H1 (cell line): ENCODE measurements around the gene RNF168. TPM values are rescaled to one million over a fixed set of nuclear protein-coding genes. Genes with fewer than 3 reads are reported as not detected.

Experiments
- CTCF ChIA-PET: fragments of 300-600 bp; sonication (Branson Sonifier 250); formaldehyde crosslinking; loops from one replicate; lab custom pipeline; 2021; ENCODE audit not compliant: partially characterized antibody; lab: Charles Lee
- POLR2A ChIA-PET: fragments of 300-600 bp; sonication (Branson Sonifier 250); formaldehyde crosslinking; loops from one replicate; lab custom pipeline; 2021; ENCODE audit warnings: inconsistent platforms; ENCODE audit not compliant: partially characterized antibody; lab: Charles Lee
- DNase-seq, 2 experiments: peaks; one replicate each; pipeline versions ENCODE4 v3.0.0 to v3.0.0-alpha.2; 2010 to 2022; ENCODE audit warnings: low spot score in 2 of 2, low read depth in 1 of 2, mixed read lengths in 1 of 2
- FAIRE-seq: peaks from 2 replicates; lab custom pipeline; 2011; peaks lifted over from hg19 to GRCh38; lab: Jason Lieb, UNC
- H2AFZ ChIP-seq: 2 replicates; pipeline ENCODE4 v1.8.1; 2012; ENCODE audit warnings: low read length, inconsistent platforms
- H2AK5ac ChIP-seq: 2 replicates; pipeline ENCODE4 v1.6.1; 2013; ENCODE audit warnings: low read depth, low read length
- H2BK120ac ChIP-seq: replicated peaks from 2 replicates; pipeline ENCODE3; 2013; ENCODE audit warnings: low read depth, low read length, inconsistent platforms
- H2BK12ac ChIP-seq: 2 replicates; pipeline ENCODE4 v1.6.1; 2013; ENCODE audit warnings: low read depth, low read length
- H2BK15ac ChIP-seq: 2 replicates; pipeline ENCODE4 v1.6.1; 2013; ENCODE audit warnings: low read length
- H2BK20ac ChIP-seq: 2 replicates; pipeline ENCODE4 v1.6.1; 2013; ENCODE audit warnings: low read length
- H2BK5ac ChIP-seq: 2 replicates; pipeline ENCODE4 v1.6.1; 2013; ENCODE audit warnings: low read depth, low read length
- H3K14ac ChIP-seq: 2 replicates; pipeline ENCODE4 v1.6.1; 2013; ENCODE audit warnings: inconsistent platforms; ENCODE audit not compliant: insufficient read length
- H3K18ac ChIP-seq: 2 replicates; pipeline ENCODE4 v1.6.1; 2013; ENCODE audit warnings: low read length; ENCODE audit errors: extremely low read depth
- H3K23ac ChIP-seq: 2 replicates; pipeline ENCODE4 v1.6.1; 2013; ENCODE audit warnings: inconsistent platforms; ENCODE audit not compliant: insufficient read length
- H3K23me2 ChIP-seq: 2 replicates; pipeline ENCODE4 v1.6.1; 2013; ENCODE audit warnings: low read depth, low read length
- H3K27ac ChIP-seq: 2 replicates; pipeline ENCODE4 v1.6.1; 2011; ENCODE audit warnings: low read depth, low read length, inconsistent platforms
- H3K27me3 ChIP-seq, 4 experiments: replicated peaks in 1 of 4; 1 replicate in 1 of 4; 2 replicates in 3 of 4; pipeline versions ENCODE4 v1.6.1 to v1.8.1; 2011 to 2013; ENCODE audit warnings: low read length in 3 of 4, mild to moderate bottlenecking in 3 of 4, inconsistent platforms in 2 of 4, mixed read lengths in 2 of 4, moderate library complexity in 1 of 4; ENCODE audit not compliant: control insufficient read depth in 3 of 4, insufficient read depth in 3 of 4; ENCODE audit errors: extremely low read depth in 1 of 4
- H3K36me3 ChIP-seq, 4 experiments: 2 replicates each; pipeline versions ENCODE4 v1.6.1 to v1.8.1; 2011 to 2013; ENCODE audit warnings: mild to moderate bottlenecking in 4 of 4, low read length in 3 of 4, moderate library complexity in 2 of 4, control low read depth in 1 of 4, inconsistent platforms in 1 of 4; ENCODE audit not compliant: insufficient read depth in 4 of 4, control insufficient read depth in 2 of 4
- H3K4ac ChIP-seq: replicated peaks from 2 replicates; pipeline ENCODE3; 2013; ENCODE audit warnings: low read length, low read depth, mixed read lengths, inconsistent platforms; ENCODE audit not compliant: insufficient read length
- H3K4me1 ChIP-seq, 4 experiments: replicated peaks in 1 of 4; 1 replicate in 1 of 4; 2 replicates in 3 of 4; pipeline versions ENCODE4 v1.6.1 to v1.8.1; 2011 to 2013; ENCODE audit warnings: low read length in 3 of 4, inconsistent platforms in 2 of 4, mixed read lengths in 1 of 4; ENCODE audit not compliant: insufficient read depth in 4 of 4, control insufficient read depth in 3 of 4
- H3K4me2 ChIP-seq, 2 experiments: 2 replicates each; pipeline versions ENCODE4 v1.6.1 to v1.8.1; 2011 to 2013; ENCODE audit warnings: low read depth in 2 of 2, low read length in 2 of 2, control low read depth in 1 of 2, inconsistent platforms in 1 of 2, mild to moderate bottlenecking in 1 of 2; ENCODE audit not compliant: insufficient read depth in 1 of 2
- H3K4me3 ChIP-seq, 4 experiments: fragments of 200-600, 300-600 bp in 1 of 4; sonication (generic), shearing (Covaris generic), sonication (Bioruptor Twin) in 1 of 4; 2 replicates each; pipeline versions ENCODE4 v1.5.1 to v1.8.1; 2011 to 2016; ENCODE audit warnings: low read length in 4 of 4, low read depth in 3 of 4, control low read depth in 2 of 4, inconsistent platforms in 2 of 4, mild to moderate bottlenecking in 2 of 4, mixed read lengths in 1 of 4, moderate library complexity in 1 of 4; ENCODE audit not compliant: insufficient read depth in 2 of 4; ENCODE audit errors: extremely low read depth in 1 of 4
- H3K56ac ChIP-seq: replicated peaks from 2 replicates; pipeline ENCODE3; 2013; ENCODE audit warnings: low read depth, mild to moderate bottlenecking, mixed read lengths, low read length, inconsistent platforms; ENCODE audit not compliant: insufficient read length
- H3K79me1 ChIP-seq: 2 replicates; pipeline ENCODE4 v1.6.1; 2013; ENCODE audit warnings: low read depth, low read length, control low read depth
- H3K79me2 ChIP-seq, 2 experiments: 2 replicates each; pipeline versions ENCODE4 v1.6.1 to v1.8.1; 2012 to 2013; ENCODE audit warnings: low read length in 2 of 2, mild to moderate bottlenecking in 2 of 2, inconsistent platforms in 1 of 2; ENCODE audit not compliant: insufficient read depth in 2 of 2, control insufficient read depth in 1 of 2
- H3K9ac ChIP-seq, 4 experiments: replicated peaks in 1 of 4; 1 replicate in 1 of 4; 2 replicates in 3 of 4; pipeline versions ENCODE4 v1.6.1 to v1.8.1; 2011 to 2013; ENCODE audit warnings: low read depth in 3 of 4, low read length in 3 of 4, control low read depth in 2 of 4, mild to moderate bottlenecking in 2 of 4, moderate library complexity in 2 of 4, inconsistent platforms in 1 of 4; ENCODE audit errors: extremely low read depth in 1 of 4
- H3K9me3 ChIP-seq, 2 experiments: 2 replicates each; pipeline versions ENCODE4 v1.6.1 to v1.8.1; 2012 to 2013; ENCODE audit warnings: mild to moderate bottlenecking in 2 of 2, moderate library complexity in 2 of 2, control low read depth in 1 of 2, inconsistent platforms in 1 of 2, low read depth in 1 of 2, low read length in 1 of 2, mixed read lengths in 1 of 2; ENCODE audit not compliant: insufficient read depth in 2 of 2
- H4K20me1 ChIP-seq, 2 experiments: replicated peaks in 1 of 2; 2 replicates each; pipeline versions ENCODE3 to v1.8.1; 2011 to 2013; ENCODE audit warnings: inconsistent platforms in 2 of 2, low read length in 2 of 2, mild to moderate bottlenecking in 1 of 2; ENCODE audit not compliant: insufficient read depth in 2 of 2, control insufficient read depth in 1 of 2
- H4K5ac ChIP-seq: 2 replicates; pipeline ENCODE4 v1.6.1; 2013; ENCODE audit warnings: low read length, low read depth, mixed read lengths, inconsistent platforms; ENCODE audit not compliant: insufficient read length
- H4K8ac ChIP-seq: 2 replicates; pipeline ENCODE4 v1.8.0; 2013; ENCODE audit warnings: mild to moderate bottlenecking, moderate library complexity, low read length, inconsistent platforms; ENCODE audit not compliant: insufficient read depth; ENCODE audit errors: extremely low read depth
- H4K91ac ChIP-seq: replicated peaks from 2 replicates; pipeline ENCODE3; 2013; ENCODE audit warnings: low read length, mixed read lengths, inconsistent platforms; ENCODE audit not compliant: insufficient read length
- ATF2 ChIP-seq: IDR thresholded peaks from 2 replicates; pipeline ENCODE4 v1.6.1; 2012; ENCODE audit warnings: low read length, inconsistent platforms
- E2F6 ChIP-seq: IDR thresholded peaks from 2 replicates; pipeline ENCODE4 v1.6.1; 2012; ENCODE audit warnings: inconsistent platforms
- KDM4A ChIP-seq: IDR thresholded peaks from one replicate; pipeline ENCODE4 v1.7.1; 2012; ENCODE audit warnings: low read depth, mild to moderate bottlenecking, moderate library complexity, low read length, inconsistent platforms; ENCODE audit not compliant: severe bottlenecking
- KDM5A ChIP-seq: fragments of 200-600 bp; IDR thresholded peaks from 2 replicates; pipeline ENCODE4 v1.7.1; 2012; ENCODE audit warnings: mild to moderate bottlenecking, low read length, inconsistent platforms, mixed read lengths
- NANOG ChIP-seq: IDR thresholded peaks from 2 replicates; pipeline ENCODE4 v1.6.1; 2011; ENCODE audit warnings: low read length, low read depth, mild to moderate bottlenecking, inconsistent platforms; ENCODE audit not compliant: insufficient read depth, poor library complexity, severe bottlenecking
- NRF1 ChIP-seq: IDR thresholded peaks from 2 replicates; pipeline ENCODE4 v1.6.1; 2011; ENCODE audit warnings: mild to moderate bottlenecking, low read depth, low read length, improper control_type of control experiment
- POLR2AphosphoS5 ChIP-seq: IDR thresholded peaks from 2 replicates; pipeline ENCODE4 v1.6.1; 2011; ENCODE audit warnings: low read depth, low read length
- SUZ12 ChIP-seq: fragments of 200-600 bp; sonication (generic); IDR thresholded peaks from 2 replicates; pipeline ENCODE4 v1.6.1; 2012; ENCODE audit warnings: mild to moderate bottlenecking, inconsistent platforms, low read length, moderate library complexity, mixed read lengths
- TAF7 ChIP-seq: optimal IDR thresholded peaks from 2 replicates; pipeline ENCODE3; 2011; ENCODE audit warnings: low read depth, mild to moderate bottlenecking, inconsistent platforms, low read length, moderate library complexity, borderline replicate concordance
- WGBS, 2 experiments: shearing (Covaris generic) in 1 of 2; methylation state at CpG; one replicate each; pipeline versions ENCODE4 v1.1.6 to v1.1.7; 2013 to 2015; ENCODE audit warnings: low lambda C conversion rate in 2 of 2, mixed read lengths in 2 of 2, inconsistent platforms in 1 of 2, low coverage in 1 of 2, missing lambda C conversion rate in 1 of 2; ENCODE audit not compliant: insufficient replicate concordance in 2 of 2, insufficient coverage in 1 of 2, insufficient read length in 1 of 2; ENCODE audit errors: extremely low coverage in 1 of 2, missing lambda C conversion rate in 1 of 2; 5-methylcytosine and 5-hydroxymethylcytosine counted together
- polyA plus RNA-seq, 7 experiments: library from polyadenylated mRNA; depleted of rRNA in 3 of 7; stranded (reverse) in 5 of 7; unstranded in 2 of 7; fragments of >200 nt in 5 of 7; fragments of 200-250 nt in 2 of 7; gene quantifications; 1 replicate in 5 of 7; 2 replicates in 1 of 7; 4 replicates in 1 of 7; pipeline versions ENCODE4 v1.2.1 to v1.2.3, GENCODE V29; 2011 to 2013; ENCODE audit warnings: missing spikeins in 2 of 7, mixed read lengths in 2 of 7
- total RNA-seq: library from RNA; stranded (reverse); fragmentation: NEBNext Ultra II Directional; extraction: Animal tissue kit (Norgen Biotek cat#: 25700); gene quantifications from 2 replicates; pipeline ENCODE4 v1.2.1, GENCODE V29; 2021

RNF168 gene
- total and polyA plus RNA-seq, 2 of the 8 experiments (the other 6 are each of a cell fraction or from before 2014, with no cell fraction given), result 6.3 to 63.5 TPM

GRCh38 chr3:196528639-196529233 lies 25.2 kb upstream of the RNF168 start:
- 11% methylated on average over 48 of the region's 52 CpGs; no CpG with 5 or more reads in 1 of the 2 experiments for WGBS, 2 experiments
- FAIRE-seq, result no peak
- TF ChIP-seq NANOG, result no peak
- no peak for TF ChIP-seq ATF2
- TF ChIP-seq TAF7, result peak; percentile 70
- TF ChIP-seq E2F6, result peak; percentile 43; the same call in 1 of the 2 replicates
- TF ChIP-seq POLR2AphosphoS5, result peak; percentile 37; the same call in 1 of the 2 replicates
- TF ChIP-seq SUZ12, result no peak
- TF ChIP-seq KDM4A, result peak; percentile 52
- no peak for TF ChIP-seq NRF1
- TF ChIP-seq KDM5A, result no peak

More at GRCh38 chr3:196528639-196529233, 25.2 kb upstream of the RNF168 start:
- Histone ChIP-seq H3K9ac (peak overlapping the region in 3 of 4 experiments; percentile 29 to 58 (median 58); a peak in 5 of 7 replicates), H2BK12ac (peak overlapping the region; percentile 98), H3K79me1 (no peaks in the 10 kb centered on the region), H3K36me3 (no peaks in the 10 kb centered on the region), H4K8ac (peak overlapping the region; percentile 95), H3K14ac (no peak overlapping the region), H3K56ac (peak overlapping the region; percentile 16), H3K23ac (no peak overlapping the region), H3K9me3 (peaks cover 3 to 5% of the 10 kb centered on the region in 2 experiments; a peak in 2 of 4 replicates), H3K23me2 (peaks cover 2% of the 10 kb centered on the region; the same call in 1 of the 2 replicates), H3K4me1 (peaks cover 0 to 6% (median 3%) of the 10 kb centered on the region in 4 experiments; a peak in 3 of 7 replicates), H4K5ac (peak overlapping the region; percentile 87), H3K27ac (no peak overlapping the region), H3K79me2 (no peaks in the 10 kb centered on the region), H3K4me2 (peak overlapping the region; percentile 54 to 96), H4K91ac (peak overlapping the region; percentile 93), H3K27me3 (no peaks in the 10 kb centered on the region), H3K4ac (peak overlapping the region; percentile 53), H2AK5ac (no peak overlapping the region), H2BK120ac (peak overlapping the region; percentile 78), H3K18ac (peak overlapping the region; percentile 91), H2BK5ac (peak overlapping the region; percentile 88; the same call in 1 of the 2 replicates), H3K4me3 (peak overlapping the region; percentile 50 to 65 (median 54)), H2BK20ac (0 out of 2 replicates have a peak overlapping the region, but pooled peaks have one; percentile 32), H4K20me1 (no peaks in the 10 kb centered on the region), H2BK15ac (no peak overlapping the region), H2AFZ (peak overlapping the region; percentile 97)
- peak; percentile 17 to 98 for DNase-seq
- ChIA-PET CTCF (interaction anchor here (0.6 to 2.0 kb wide), 30 partner anchors 9 to 512 kb away, joined by 3 to 20 read pairs (median 3); partner anchors contain the start of gene FBXO45), POLR2A (interaction anchor here (1.2 to 1.4 kb wide), 3 partner anchors 9 to 40 kb away, joined by 3 to 4 read pairs (median 3); partner anchors contain the start of genes FBXO45 and WDR53)
